Endodermal cell (in vitro differentiated cells): ENCODE results near the gene NDUFB10. TPM values are rescaled to one million over a fixed set of nuclear protein-coding genes. Genes with fewer than 3 reads are reported as not detected.
"Not testable (repeated sequence)": the region's sequence is repeated elsewhere in the genome, so short reads cannot be mapped to it uniquely, and the experiment has no call there.

ENCODE experiments used
- DNase-seq: peaks from one replicate; pipeline ENCODE4 v3.0.0-alpha.2; 2017
- H3K27ac ChIP-seq: 2 replicates; pipeline ENCODE4 v1.5.1; 2013; ENCODE audit warnings: mild to moderate bottlenecking, low read depth, low read length, moderate library complexity
- H3K27me3 ChIP-seq: 2 replicates; pipeline ENCODE4 v1.6.1; 2013; ENCODE audit warnings: mild to moderate bottlenecking, low read length, moderate library complexity; ENCODE audit not compliant: insufficient read depth, control insufficient read depth, poor library complexity, severe bottlenecking
- H3K36me3 ChIP-seq: 2 replicates; pipeline ENCODE4 v1.7.0; 2013; ENCODE audit warnings: mild to moderate bottlenecking, low read length, moderate library complexity; ENCODE audit not compliant: control insufficient read depth, insufficient read depth
- H3K4me1 ChIP-seq: one replicate; pipeline ENCODE4 v1.7.0; 2013; ENCODE audit warnings: low read length; ENCODE audit not compliant: control insufficient read depth, insufficient read depth
- H3K4me3 ChIP-seq: 2 replicates; pipeline ENCODE4 v1.5.1; 2013; ENCODE audit warnings: mild to moderate bottlenecking, low read length, moderate library complexity
- H3K9ac ChIP-seq: 2 replicates; pipeline ENCODE4 v1.6.1; 2013; ENCODE audit warnings: mild to moderate bottlenecking, low read length, moderate library complexity; ENCODE audit not compliant: poor library complexity, severe bottlenecking; ENCODE audit errors: extremely low read depth
- H3K9me3 ChIP-seq: 2 replicates; pipeline ENCODE4 v1.6.1; 2013; ENCODE audit warnings: mild to moderate bottlenecking, low read length, moderate library complexity; ENCODE audit not compliant: control insufficient read depth
- H3K27ac Mint-ChIP-seq: 2 replicates; pipeline ENCODE4 v1.8.0; 2020; ENCODE audit warnings: mixed read lengths
- H3K27me3 Mint-ChIP-seq: 2 replicates; pipeline ENCODE4 v1.8.0; 2021; ENCODE audit warnings: mild to moderate bottlenecking, mixed read lengths; ENCODE audit not compliant: insufficient read depth
- H3K36me3 Mint-ChIP-seq: 2 replicates; pipeline ENCODE4 v1.8.0; 2020; ENCODE audit warnings: low read depth, mixed read lengths
- H3K4me1 Mint-ChIP-seq: 2 replicates; pipeline ENCODE4 v1.8.0; 2020; ENCODE audit warnings: mixed read lengths
- H3K4me3 Mint-ChIP-seq: 2 replicates; pipeline ENCODE4 v1.8.0; 2020; ENCODE audit warnings: mild to moderate bottlenecking, moderate library complexity, mixed read lengths
- H3K9me3 Mint-ChIP-seq: 2 replicates; pipeline ENCODE4 v1.8.0; 2020; ENCODE audit warnings: mild to moderate bottlenecking, mixed read lengths
- CTCF ChIP-seq: fragments of 200-600 bp; sonication (generic); conservative IDR thresholded peaks from 2 replicates; pipeline ENCODE4 v1.5.0; 2021; ENCODE audit warnings: antibody characterized with exemption, mild to moderate bottlenecking
- WGBS, 2 experiments: methylation state at CpG; one replicate each; pipeline versions ENCODE4 v1.1.5 to v1.1.7; 2013; ENCODE audit warnings: missing lambda C conversion rate in 2 of 2, mixed read lengths in 1 of 2; ENCODE audit not compliant: insufficient coverage in 1 of 2, insufficient read length in 1 of 2; 5-methylcytosine and 5-hydroxymethylcytosine counted together
- total RNA-seq, 2 donors: library from RNA; stranded (reverse); fragmentation: NEBNext Ultra II Directional in 1 of 2; extraction: Animal tissue kit (Norgen Biotek cat#: 25700) in 1 of 2; gene quantifications; 2 replicates in 1 of 2; 3 replicates in 1 of 2; pipeline ENCODE4 v1.2.1, GENCODE V29; 2021

NDUFB10 gene
- total RNA-seq, 2 donors from 2014 or later = 167 to 192 TPM

DNA sequence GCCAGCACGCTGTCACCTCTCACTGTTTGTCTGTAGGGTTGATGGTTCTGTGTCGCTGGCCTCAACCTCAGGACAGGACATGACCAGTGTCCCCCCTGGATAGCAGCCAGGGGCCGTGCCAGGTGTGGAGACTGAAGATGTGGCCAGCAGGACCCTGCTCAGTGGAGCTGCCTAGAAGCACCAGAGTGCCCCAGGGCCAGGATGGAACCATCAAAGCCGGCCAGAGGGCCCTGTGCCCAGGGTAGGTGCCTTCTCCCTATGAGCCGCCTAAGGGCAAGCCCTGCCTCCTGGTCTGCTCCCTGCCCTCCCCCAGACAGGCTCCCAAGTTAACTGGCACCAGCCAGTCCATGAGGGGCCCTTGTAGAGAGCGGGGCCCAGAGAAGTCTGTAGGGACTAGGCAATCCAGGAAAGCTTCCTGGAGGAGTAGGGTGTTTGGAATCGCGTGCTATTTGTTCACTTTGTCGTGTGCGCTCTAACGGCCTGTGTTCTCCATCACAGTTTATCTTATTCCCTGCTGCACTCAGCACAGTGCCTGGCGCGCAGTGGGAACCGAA is 546 bp upstream of the NDUFB10 start:
- peaks cover 20% of the 10 kb centered on the region for H3K36me3 ChIP-seq
- H3K4me3 ChIP-seq = peak overlapping the region; percentile 85
- WGBS, 2 experiments = 62 to 64% methylated on average over 13 to 14 of the region's 14 CpGs
- H3K9ac ChIP-seq = no peak overlapping the region
- H3K4me3 Mint-ChIP-seq = peak overlapping the region; percentile 92
- H3K4me1 ChIP-seq = no peaks in the 10 kb centered on the region
- no peaks in the 10 kb centered on the region for H3K27me3 ChIP-seq
- no peak overlapping the region for H3K27ac ChIP-seq
- peaks cover 29% of the 10 kb centered on the region for H3K36me3 Mint-ChIP-seq
- H3K9me3 Mint-ChIP-seq = peaks cover 5% of the 10 kb centered on the region
- no peak for DNase-seq
- peaks cover 23% of the 10 kb centered on the region for H3K27me3 Mint-ChIP-seq
- H3K27ac Mint-ChIP-seq = no peak overlapping the region
- TF ChIP-seq CTCF = no peak
- H3K4me1 Mint-ChIP-seq = peaks cover 30% of the 10 kb centered on the region
- H3K9me3 ChIP-seq = no peaks in the 10 kb centered on the region

DNA sequence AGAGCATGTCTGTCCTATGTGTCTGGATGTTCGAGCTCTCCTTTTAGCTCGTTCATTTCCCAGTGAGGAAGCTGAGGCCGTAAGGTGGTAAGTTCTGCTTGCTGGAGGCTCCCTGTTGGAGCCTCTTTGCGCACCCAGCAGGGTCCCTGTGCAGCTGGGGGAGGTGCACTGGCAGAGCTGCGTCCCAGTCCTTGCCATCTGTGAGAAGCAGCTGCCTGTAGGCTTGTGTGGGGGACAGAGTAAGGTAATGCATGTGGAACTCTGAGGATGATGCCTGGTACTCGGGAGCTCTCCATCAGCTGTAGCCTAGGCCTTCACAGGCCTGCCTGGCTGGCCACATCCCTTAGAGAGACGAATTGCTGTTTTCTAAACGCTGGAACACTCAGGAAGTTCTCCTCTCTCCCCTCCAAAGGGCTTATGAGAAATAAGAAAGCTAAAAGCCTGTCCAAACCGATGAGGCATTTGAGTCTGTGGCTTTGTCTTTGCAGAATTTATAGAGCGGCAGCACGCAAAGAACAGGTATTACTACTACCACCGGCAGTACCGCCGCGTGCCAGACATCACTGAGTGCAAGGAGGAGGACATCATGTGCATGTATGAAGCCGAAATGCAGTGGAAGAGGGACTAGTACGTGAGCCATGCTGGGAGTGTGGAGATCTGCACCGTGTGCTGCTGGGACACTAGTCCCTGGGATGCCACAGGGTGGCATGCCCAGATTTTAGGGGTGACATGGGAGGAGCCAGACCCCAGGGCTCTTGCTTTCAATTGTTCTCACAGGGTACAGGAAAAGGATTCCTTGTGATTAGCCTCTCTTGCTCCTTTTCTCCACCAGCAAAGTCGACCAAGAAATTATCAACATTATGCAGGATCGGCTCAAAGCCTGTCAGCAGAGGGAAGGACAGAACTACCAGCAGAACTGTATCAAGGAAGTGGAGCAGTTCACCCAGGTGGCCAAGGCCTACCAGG is 1.6 kb downstream of the NDUFB10 start:
- WGBS, 2 experiments = 64 to 67% methylated on average over 14 to 20 of the region's 20 CpGs
- peak; percentile 82 for DNase-seq
- Mint-ChIP-seq H3K4me1 (peaks cover 35% of the 10 kb centered on the region), H3K36me3 (peaks cover 33% of the 10 kb centered on the region), H3K9me3 (peaks cover 5% of the 10 kb centered on the region), H3K4me3 (peak overlapping the region; percentile 92), H3K27ac (peak overlapping the region; percentile 84), H3K27me3 (peaks cover 21% of the 10 kb centered on the region)
- H3K4me1 ChIP-seq = peaks cover 2% of the 10 kb centered on the region
- no peaks in the 10 kb centered on the region for H3K9me3 ChIP-seq
- H3K4me3 ChIP-seq = peak overlapping the region; percentile 85
- TF ChIP-seq CTCF = no peak
- H3K36me3 ChIP-seq = peaks cover 24% of the 10 kb centered on the region
- H3K27me3 ChIP-seq = no peaks in the 10 kb centered on the region
- H3K9ac ChIP-seq = peak overlapping the region; percentile 79
- peak overlapping the region; percentile 29 for H3K27ac ChIP-seq

DNA sequence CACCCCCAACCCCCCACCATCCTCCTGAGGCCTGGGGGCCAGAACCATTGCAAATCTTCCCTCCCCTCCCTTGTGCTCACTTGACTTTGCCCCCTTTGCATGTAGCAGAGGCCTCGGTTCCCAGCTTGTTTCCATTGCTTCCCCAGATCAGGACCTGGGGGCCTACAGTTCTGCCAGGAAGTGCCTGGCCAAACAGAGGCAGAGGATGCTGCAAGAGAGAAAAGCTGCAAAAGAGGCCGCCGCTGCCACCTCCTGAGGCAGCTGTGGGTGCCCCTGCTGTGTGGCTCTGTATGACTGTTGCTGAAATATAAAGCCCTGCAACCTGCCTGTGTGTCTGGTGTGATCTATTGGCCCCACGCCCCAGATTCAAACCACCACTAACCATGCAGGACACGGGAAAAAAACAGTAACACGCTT is 2.3 kb downstream of the NDUFB10 start:
- no peak for TF ChIP-seq CTCF
- WGBS, 2 experiments = 71 to 78% methylated on average over 1 to 6 of the region's 6 CpGs
- Mint-ChIP-seq H3K4me1 (peaks cover 35% of the 10 kb centered on the region), H3K27me3 (peaks cover 16% of the 10 kb centered on the region), H3K36me3 (peaks cover 33% of the 10 kb centered on the region), H3K27ac (peak overlapping the region; percentile 66), H3K4me3 (peak overlapping the region; percentile 93), H3K9me3 (peaks cover 5% of the 10 kb centered on the region)
- Histone ChIP-seq H3K9me3 (no peaks in the 10 kb centered on the region), H3K4me3 (no peak overlapping the region), H3K9ac (no peak overlapping the region), H3K27me3 (no peaks in the 10 kb centered on the region), H3K4me1 (peaks cover 2% of the 10 kb centered on the region), H3K27ac (no peak overlapping the region), H3K36me3 (peaks cover 24% of the 10 kb centered on the region)
- peak; percentile 73 for DNase-seq

DNA sequence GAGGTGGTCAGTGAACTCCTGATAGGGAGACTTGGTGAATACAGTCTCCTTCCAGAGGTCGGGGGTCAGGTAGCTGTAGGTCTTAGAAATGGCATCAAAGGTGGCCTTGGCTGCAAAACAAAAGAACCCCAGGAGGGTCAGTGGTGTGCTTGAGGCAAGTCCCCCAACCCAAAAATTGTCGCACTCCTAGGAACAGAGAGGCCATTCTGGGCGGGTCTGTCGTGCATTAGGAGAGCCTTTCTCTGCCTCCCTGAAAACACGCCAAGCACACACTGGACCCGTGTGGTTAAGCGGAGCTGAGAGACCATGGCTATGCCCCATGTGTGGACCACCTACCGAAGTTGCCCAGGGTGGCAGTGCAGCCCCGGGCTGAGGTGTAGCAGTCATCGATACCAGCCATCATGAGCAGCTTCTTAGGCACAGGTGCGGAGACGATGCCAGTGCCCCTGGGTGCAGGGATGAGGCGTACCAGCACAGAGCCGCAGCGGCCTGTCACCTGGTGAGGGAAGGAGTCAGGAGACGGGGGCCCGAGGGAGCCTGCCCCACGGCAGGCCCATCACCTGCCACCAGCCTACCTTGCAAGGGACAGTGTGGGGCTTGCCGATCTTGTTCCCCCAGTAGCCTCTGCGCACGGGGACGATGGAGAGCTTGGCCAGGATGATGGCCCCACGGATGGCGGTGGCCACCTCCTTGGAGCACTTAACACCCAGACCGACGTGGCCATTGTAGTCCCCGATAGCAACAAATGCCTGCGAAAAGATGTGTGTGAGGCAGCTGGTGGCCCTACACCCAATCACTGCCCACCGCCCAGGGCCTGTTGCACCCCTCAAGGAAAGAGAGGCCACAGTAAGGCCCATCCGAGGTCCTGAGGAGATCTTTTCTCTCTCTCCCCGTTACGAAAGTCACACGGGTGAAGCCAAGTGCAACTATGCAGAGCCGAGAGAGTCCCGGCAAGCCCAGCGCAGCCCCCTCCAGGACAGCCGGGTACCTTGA is 3.1 kb downstream of the NDUFB10 start:
- H3K4me3 ChIP-seq = peak overlapping the region; percentile 93
- peaks cover 24% of the 10 kb centered on the region for H3K36me3 ChIP-seq
- H3K4me3 Mint-ChIP-seq = peak overlapping the region; percentile 93
- H3K27ac Mint-ChIP-seq = peak overlapping the region; percentile 83
- H3K9me3 Mint-ChIP-seq, H3K4me1 ChIP-seq, DNase-seq, H3K27ac ChIP-seq, H3K27me3 ChIP-seq, H3K9me3 ChIP-seq, H3K27me3 Mint-ChIP-seq: not testable (repeated sequence)
- peaks cover 33% of the 10 kb centered on the region for H3K36me3 Mint-ChIP-seq
- H3K9ac ChIP-seq = peak overlapping the region; percentile 96
- 83 to 89% methylated on average over 4 to 37 of the region's 37 CpGs for WGBS, 2 experiments
- H3K4me1 Mint-ChIP-seq = peaks cover 35% of the 10 kb centered on the region
